HG02763 (cell line): ENCODE data around the gene TSPAN6.

ENCODE experiments used
- ATAC-seq: cut with Tn5 transposase; IDR thresholded peaks from one replicate; pipeline ENCODE4 v1.9.1; 2021; ENCODE audit warnings: mild to moderate bottlenecking, moderate library complexity; ENCODE audit not compliant: unreplicated experiment

The TSPAN6 gene, protein sequence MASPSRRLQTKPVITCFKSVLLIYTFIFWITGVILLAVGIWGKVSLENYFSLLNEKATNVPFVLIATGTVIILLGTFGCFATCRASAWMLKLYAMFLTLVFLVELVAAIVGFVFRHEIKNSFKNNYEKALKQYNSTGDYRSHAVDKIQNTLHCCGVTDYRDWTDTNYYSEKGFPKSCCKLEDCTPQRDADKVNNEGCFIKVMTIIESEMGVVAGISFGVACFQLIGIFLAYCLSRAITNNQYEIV

DNA sequence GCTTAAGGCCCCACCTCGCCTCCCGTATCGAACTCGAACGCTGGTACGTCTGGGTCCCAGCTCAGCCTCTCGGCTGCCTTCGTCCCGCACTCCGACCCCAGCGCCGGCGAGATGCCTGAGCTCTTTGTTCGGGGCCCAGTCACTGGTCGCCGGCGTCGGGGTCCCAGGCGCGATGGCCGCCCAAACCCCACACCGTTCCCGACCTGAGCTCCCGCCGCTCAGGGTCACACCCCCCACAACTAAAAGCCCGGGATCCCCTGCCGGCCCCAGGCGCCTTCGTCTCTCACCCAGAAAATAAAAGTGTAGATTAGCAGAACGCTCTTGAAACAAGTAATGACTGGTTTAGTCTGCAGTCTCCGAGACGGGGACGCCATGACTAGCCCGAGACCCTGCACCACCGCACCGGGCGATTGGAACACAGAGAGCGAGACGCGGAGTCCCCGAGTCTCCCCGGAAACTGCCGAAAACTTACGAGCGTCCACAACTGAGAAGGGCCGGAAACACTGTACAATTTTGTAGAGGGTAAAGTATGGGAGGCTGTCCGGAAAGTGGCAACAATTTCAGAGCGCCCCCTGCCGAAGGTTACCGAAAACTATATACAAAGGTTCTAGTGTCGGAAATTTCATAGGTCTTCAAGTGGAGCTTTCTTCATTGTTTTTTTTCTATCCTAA, at the start of gene TSPAN6:
TSPAN6 (minus strand) TSS at position 486 of the 671 bp plus-strand sequence; CDS start at position 374, 112 bp downstream.
- peak; percentile 94 for ATAC-seq

DNA sequence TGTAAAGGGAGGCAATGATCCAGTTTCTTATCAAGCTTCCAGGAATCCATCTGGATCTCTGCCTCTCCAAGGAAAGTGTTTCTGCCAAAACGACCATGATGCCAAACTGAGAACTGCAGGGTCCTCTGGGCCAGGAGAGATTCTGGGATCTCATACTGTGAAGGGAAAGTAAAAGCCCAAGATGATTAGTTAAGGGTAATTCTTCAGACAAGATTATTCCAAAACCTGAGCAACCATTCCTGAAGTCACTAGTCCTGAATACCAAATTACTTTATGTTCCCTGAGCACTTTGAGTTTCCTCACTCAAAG, 49.3 kb upstream of the TSPAN6 start:
- no peak for ATAC-seq

GRCh38 chrX:100685284-100685996, 48.8 kb upstream of the TSPAN6 start:
- ATAC-seq: peak; percentile 63

- no peak for ATAC-seq
Observed at GRCh38 chrX:100682939-100683338, 46.3 kb upstream of the TSPAN6 start.

DNA sequence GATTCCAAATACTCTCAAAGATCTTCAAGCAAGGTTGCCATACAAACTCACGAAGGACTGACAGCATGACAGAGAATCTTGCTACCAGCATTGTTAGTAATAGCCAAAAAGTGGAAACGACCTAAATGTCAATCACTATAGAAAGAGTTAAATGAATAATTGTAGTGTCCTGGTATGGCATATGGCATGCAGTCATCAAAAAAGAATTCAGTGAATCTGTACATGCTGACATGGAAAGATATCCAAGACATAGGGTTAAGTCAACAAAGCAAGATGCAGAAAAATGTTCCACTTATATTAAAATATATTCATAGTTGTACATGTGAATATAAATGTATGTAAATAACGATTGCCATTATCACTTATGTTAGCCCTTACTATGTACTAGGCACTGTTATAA, 45.0 kb upstream of the TSPAN6 start:
- no peak for ATAC-seq

- ATAC-seq: no peak
Observed at GRCh38 chrX:100680756-100681155, 44.1 kb upstream of the TSPAN6 start.

- no peak for ATAC-seq
Observed at GRCh38 chrX:100677611-100678181, 41.1 kb upstream of the TSPAN6 start.

- ATAC-seq: no peak
Observed at GRCh38 chrX:100674705-100675104, 38.1 kb upstream of the TSPAN6 start.

- no peak for ATAC-seq
Observed at GRCh38 chrX:100673397-100673953, 36.9 kb upstream of the TSPAN6 start.

- no peak for ATAC-seq
Observed at GRCh38 chrX:100672966-100673365, 36.4 kb upstream of the TSPAN6 start.

GRCh38 chrX:100663642-100664041, 27.0 kb upstream of the TSPAN6 start:
- no peak for ATAC-seq

DNA sequence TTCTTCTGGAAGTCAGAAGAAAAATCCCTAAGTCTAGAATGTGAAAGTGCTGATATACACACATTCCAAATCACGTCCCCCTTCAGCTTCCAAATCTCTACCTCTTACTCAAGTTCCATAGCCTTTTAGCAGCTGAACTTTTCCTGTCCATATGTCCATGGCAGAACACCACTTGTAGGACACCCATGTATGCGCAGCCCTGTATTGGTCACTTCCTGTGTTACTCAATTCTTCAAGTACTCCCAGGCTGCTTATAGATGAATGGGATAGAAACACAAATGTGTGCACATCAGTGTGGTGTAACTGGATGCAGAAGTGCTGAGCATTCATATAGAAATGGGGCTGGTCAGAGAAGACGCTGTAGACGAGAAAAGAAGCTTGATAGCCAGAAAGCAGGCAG, 26.2 kb upstream of the TSPAN6 start:
- no peak for ATAC-seq

DNA sequence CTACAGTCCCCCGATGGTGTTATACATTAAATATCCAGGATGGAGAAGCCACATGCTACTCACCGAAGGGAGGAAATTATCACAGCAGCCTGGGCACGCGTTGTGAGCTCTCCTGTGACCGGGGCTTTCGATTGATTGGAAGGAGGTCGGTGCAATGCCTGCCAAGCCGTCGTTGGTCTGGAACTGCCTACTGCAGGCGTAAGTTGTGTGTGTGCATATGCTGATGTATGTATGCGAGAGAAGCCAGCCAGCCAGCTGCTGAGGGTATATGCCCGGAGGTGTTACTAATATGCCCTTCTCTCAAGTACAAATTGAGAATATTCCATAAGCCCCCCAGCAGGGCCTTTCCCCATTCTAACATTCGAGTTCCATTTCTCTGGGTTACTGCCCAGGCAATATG, 25.6 kb upstream of the TSPAN6 start:
- no peak for ATAC-seq

DNA sequence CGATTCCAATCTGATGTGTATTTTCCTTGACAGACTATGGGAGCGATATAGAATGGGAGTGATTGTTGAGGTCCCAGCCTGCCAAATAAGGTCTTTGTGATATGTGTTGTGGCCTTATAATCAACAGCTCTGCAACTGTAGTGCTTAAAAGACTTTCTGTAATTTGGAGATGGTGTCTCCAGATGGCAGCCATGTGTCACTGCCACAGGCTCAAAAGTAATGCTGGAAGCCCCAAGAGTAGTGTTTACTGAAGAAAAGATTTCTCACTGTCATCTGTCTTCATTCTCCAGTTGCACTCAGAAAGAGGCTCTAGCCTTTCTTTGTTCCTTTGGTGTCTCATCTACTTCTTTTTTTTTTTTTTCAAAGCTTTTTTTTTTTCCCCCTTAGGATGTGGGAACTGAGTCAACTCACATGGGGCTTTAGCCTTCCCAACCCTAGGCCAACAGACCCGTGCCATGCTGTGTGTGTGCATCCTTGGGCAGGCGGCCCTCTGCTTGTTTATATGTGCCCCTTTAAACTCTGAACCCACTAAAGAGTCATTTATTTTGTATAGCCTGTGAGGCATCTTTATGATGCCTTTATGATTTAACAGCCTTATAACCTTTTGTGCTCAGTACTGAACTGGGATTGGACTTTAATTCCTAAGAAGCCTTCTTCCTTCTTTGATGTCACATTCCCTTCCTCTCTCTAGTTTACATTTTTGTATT, 23.0 kb upstream of the TSPAN6 start:
- no peak for ATAC-seq

DNA sequence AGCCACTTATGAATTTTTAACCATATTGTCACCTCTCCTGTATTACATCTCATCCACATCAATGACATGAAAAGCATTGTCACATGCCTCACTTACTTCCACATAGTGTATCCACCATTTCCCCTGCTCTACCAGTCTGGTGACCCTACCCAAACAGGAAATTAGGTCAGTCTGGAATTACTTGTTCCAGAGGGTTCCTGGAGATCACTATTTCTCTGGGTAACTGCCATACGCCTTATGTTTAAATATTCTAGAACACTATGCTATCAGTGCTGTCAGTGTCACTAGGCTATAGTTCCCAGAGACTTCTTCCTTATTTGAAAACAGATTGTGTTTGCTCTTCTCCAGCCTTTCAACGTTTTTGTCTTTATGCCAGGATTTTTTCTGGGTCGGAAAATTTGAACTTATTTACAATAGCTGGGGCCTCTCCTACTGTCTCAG, 22.4 kb upstream of the TSPAN6 start:
- ATAC-seq: no peak

GRCh38 chrX:100654261-100654660, 17.7 kb upstream of the TSPAN6 start:
- no peak for ATAC-seq

DNA sequence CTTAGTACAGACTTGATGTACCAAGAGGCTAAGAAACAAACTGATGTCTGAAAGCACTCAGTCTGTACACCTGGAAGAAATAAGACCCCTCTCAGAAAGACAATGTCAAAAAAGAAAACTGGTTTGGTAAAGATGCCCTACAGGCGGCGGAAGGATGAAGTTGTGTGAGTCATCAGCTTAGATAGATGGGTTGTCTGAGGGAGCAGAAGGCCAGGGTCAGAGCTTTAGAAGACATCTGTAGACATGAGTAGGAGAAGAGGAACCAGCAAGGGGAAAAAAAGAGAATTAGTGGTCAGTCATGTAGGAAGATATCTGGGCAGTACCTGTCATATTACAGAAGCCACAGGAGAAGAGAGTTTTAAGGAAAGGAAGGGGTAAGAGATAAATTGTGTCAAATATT, 15.7 kb upstream of the TSPAN6 start:
- no peak for ATAC-seq

DNA sequence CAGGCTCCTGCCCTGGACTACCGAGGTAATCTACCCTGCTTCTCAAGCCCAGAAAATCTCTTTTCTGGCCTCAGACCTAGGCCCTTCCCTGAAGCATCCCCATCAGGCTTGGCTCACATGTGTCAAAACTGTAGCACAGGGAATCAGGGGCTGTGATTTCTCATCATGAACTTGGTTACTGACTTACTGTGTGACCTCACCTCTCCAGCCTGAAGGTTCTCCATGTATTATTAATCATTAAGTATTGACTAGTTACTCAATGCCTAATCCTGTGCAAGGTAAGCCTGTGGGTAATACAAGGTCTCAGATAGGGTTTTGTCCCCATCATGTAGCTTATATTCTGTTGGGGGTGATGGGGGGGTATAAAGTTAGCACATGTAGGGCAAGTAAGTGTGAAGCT, 14.2 kb upstream of the TSPAN6 start:
- no peak for ATAC-seq

GRCh38 chrX:100649550-100650356, 13.1 kb upstream of the TSPAN6 start:
- ATAC-seq: no peak
